ENCODE measurements around the gene PBX3.

- TF ChIP-seq POLR2A (IDR thresholded peaks at IDR 0.05) (no peak), CTCF (IDR thresholded peaks at IDR 0.05) (no peak)
Observed at GRCh38 chr9:125878164-125878631, 131.0 kb downstream of the PBX3 start.
